ENCODE measurements around the gene NLE1.

Gene NLE1

DNA sequence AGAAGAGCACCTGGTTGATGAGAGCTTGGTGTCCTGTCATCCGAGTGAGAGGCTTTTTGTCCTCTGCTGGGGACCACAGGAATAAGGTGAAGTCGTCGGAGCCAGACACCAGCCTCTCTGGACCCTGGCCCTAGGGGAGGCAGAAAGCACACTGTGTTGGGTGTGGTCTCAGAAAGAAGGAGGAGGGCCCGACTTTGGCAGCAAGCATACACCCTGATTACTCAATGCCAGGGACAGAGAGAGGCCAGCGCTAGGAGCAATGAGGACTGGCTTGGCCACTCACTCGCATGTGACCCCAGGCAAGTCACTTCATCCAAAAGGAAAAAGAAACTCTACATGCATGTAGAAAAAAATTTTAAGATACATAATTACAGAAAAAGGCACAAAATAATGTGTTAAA is 6.8 kb downstream of the NLE1 start:
- H3K4ac ChIP-seq (ENCODE audit: low read length) = no peak overlapping the region
- H4K8ac ChIP-seq (ENCODE audit: low read depth, low read length) = no peak overlapping the region
- H3K79me1 ChIP-seq (ENCODE audit: low read depth, low read length) = no peaks in the 10 kb centered on the region
- no peaks in the 10 kb centered on the region for H3K4me1 ChIP-seq (ENCODE audit: control insufficient read depth in 2 of 2, insufficient read depth in 1 of 2, low read depth in 1 of 2, low read length in 2 of 2)
- H3K4me2 ChIP-seq (ENCODE audit: insufficient read depth, low read length, poor library complexity, severe bottlenecking) = no peak overlapping the region
- H3K4me3 ChIP-seq (ENCODE audit: low read length in 2 of 2) = no peak overlapping the region
- no peaks in the 10 kb centered on the region for H3K9me3 ChIP-seq (replicated peaks in 1 of 2; ENCODE audit: control insufficient read depth in 2 of 2, insufficient read depth in 1 of 2, low read depth in 1 of 2, low read length in 2 of 2)
- no peak overlapping the region for H2AK5ac ChIP-seq (ENCODE audit: low read depth, low read length)
- no peak overlapping the region for H3K23ac ChIP-seq (ENCODE audit: low read depth, low read length, poor library complexity)
- DNase-seq (ENCODE audit: low spot score) = no peak
- H2BK5ac ChIP-seq (ENCODE audit: low read length) = no peak overlapping the region
- no peak overlapping the region for H4K91ac ChIP-seq (ENCODE audit: low read depth, low read length, poor library complexity)
- no CpG with 5 or more reads among the region's 6 CpGs for WGBS, 2 donors (ENCODE audit: extremely low coverage in 2 of 2, insufficient read length in 2 of 2, insufficient replicate concordance in 1 of 2)
- no peak overlapping the region for H3K18ac ChIP-seq (ENCODE audit: low read length)
- no peak overlapping the region for H3K14ac ChIP-seq (ENCODE audit: low read length)
- no peak overlapping the region for H2BK12ac ChIP-seq (ENCODE audit: low read length)
- no peak overlapping the region for H2BK120ac ChIP-seq (ENCODE audit: low read depth, low read length)
- no peak overlapping the region for H2AFZ ChIP-seq (ENCODE audit: low read length)
- no peak overlapping the region for H3K9ac ChIP-seq (ENCODE audit: low read depth, low read length, poor library complexity)
- H3K27me3 ChIP-seq (ENCODE audit: control insufficient read depth in 3 of 3, insufficient read depth in 3 of 3, low read depth in 1 of 3, low read length in 3 of 3) = no peaks in the 10 kb centered on the region
- H3K27ac ChIP-seq (replicated peaks; ENCODE audit: low read length) = no peak overlapping the region
- no peak overlapping the region for H2BK15ac ChIP-seq (ENCODE audit: low read length)
- H3K36me3 ChIP-seq (replicated peaks in 1 of 2; ENCODE audit: control insufficient read depth in 2 of 2, insufficient read depth in 2 of 2, low read length in 2 of 2) = peaks cover 69 to 99% of the 10 kb centered on the region in 2 donors

GRCh38 chr17:35132816-35133550 is 9.1 kb downstream of the NLE1 start:
- Histone ChIP-seq H2BK5ac (ENCODE audit: low read length) (no peak overlapping the region), H3K27me3 (ENCODE audit: control insufficient read depth in 3 of 3, insufficient read depth in 3 of 3, low read depth in 1 of 3, low read length in 3 of 3) (no peaks in the 10 kb centered on the region), H3K4ac (ENCODE audit: low read length) (no peak overlapping the region), H3K9me3 (replicated peaks in 1 of 2; ENCODE audit: control insufficient read depth in 2 of 2, insufficient read depth in 1 of 2, low read depth in 1 of 2, low read length in 2 of 2) (peaks cover 5 to 10% of the 10 kb centered on the region in 2 donors), H3K36me3 (replicated peaks in 1 of 2; ENCODE audit: control insufficient read depth in 2 of 2, insufficient read depth in 2 of 2, low read length in 2 of 2) (peaks cover 62 to 83% of the 10 kb centered on the region in 2 donors), H4K91ac (ENCODE audit: low read depth, low read length, poor library complexity) (no peak overlapping the region), H3K23ac (ENCODE audit: low read depth, low read length, poor library complexity) (no peak overlapping the region), H3K9ac (ENCODE audit: low read depth, low read length, poor library complexity) (no peak overlapping the region), H4K8ac (ENCODE audit: low read depth, low read length) (no peak overlapping the region), H3K18ac (ENCODE audit: low read length) (no peak overlapping the region), H3K4me1 (ENCODE audit: control insufficient read depth in 2 of 2, insufficient read depth in 1 of 2, low read depth in 1 of 2, low read length in 2 of 2) (no peaks in the 10 kb centered on the region), H2AFZ (ENCODE audit: low read length) (no peak overlapping the region), H2BK15ac (ENCODE audit: low read length) (no peak overlapping the region), H3K4me3 (ENCODE audit: low read length in 2 of 2) (peak overlapping the region in 1 of 2 donors; percentile 30), H2AK5ac (ENCODE audit: low read depth, low read length) (no peak overlapping the region), H2BK120ac (ENCODE audit: low read depth, low read length) (no peak overlapping the region), H3K4me2 (ENCODE audit: insufficient read depth, low read length, poor library complexity, severe bottlenecking) (no peak overlapping the region), H2BK12ac (ENCODE audit: low read length) (no peak overlapping the region), H3K14ac (ENCODE audit: low read length) (no peak overlapping the region), H3K79me1 (ENCODE audit: low read depth, low read length) (no peaks in the 10 kb centered on the region), H3K27ac (replicated peaks; ENCODE audit: low read length) (no peak overlapping the region)
- no peak for DNase-seq (ENCODE audit: low spot score)
- no CpG with 5 or more reads among the region's 22 CpGs for WGBS, 2 donors (ENCODE audit: extremely low coverage in 2 of 2, insufficient read length in 2 of 2, insufficient replicate concordance in 1 of 2)

- Histone ChIP-seq H3K4me2 (ENCODE audit: insufficient read depth, low read length, poor library complexity, severe bottlenecking) (no peak overlapping the region), H3K4me3 (ENCODE audit: low read length in 2 of 2) (no peak overlapping the region), H2BK15ac (ENCODE audit: low read length) (no peak overlapping the region), H2BK120ac (ENCODE audit: low read depth, low read length) (no peak overlapping the region), H3K27me3 (ENCODE audit: control insufficient read depth in 3 of 3, insufficient read depth in 3 of 3, low read depth in 1 of 3, low read length in 3 of 3) (no peaks in the 10 kb centered on the region), H4K8ac (ENCODE audit: low read depth, low read length) (no peak overlapping the region), H3K36me3 (replicated peaks in 1 of 2; ENCODE audit: control insufficient read depth in 2 of 2, insufficient read depth in 2 of 2, low read length in 2 of 2) (peaks cover 54 to 74% of the 10 kb centered on the region in 2 donors), H3K9ac (ENCODE audit: low read depth, low read length, poor library complexity) (no peak overlapping the region), H3K18ac (ENCODE audit: low read length) (no peak overlapping the region), H2BK12ac (ENCODE audit: low read length) (no peak overlapping the region), H4K91ac (ENCODE audit: low read depth, low read length, poor library complexity) (no peak overlapping the region), H3K79me1 (ENCODE audit: low read depth, low read length) (no peaks in the 10 kb centered on the region), H3K9me3 (replicated peaks in 1 of 2; ENCODE audit: control insufficient read depth in 2 of 2, insufficient read depth in 1 of 2, low read depth in 1 of 2, low read length in 2 of 2) (peaks cover 5 to 10% of the 10 kb centered on the region in 2 donors), H3K4ac (ENCODE audit: low read length) (no peak overlapping the region), H2BK5ac (ENCODE audit: low read length) (no peak overlapping the region), H3K4me1 (ENCODE audit: control insufficient read depth in 2 of 2, insufficient read depth in 1 of 2, low read depth in 1 of 2, low read length in 2 of 2) (no peaks in the 10 kb centered on the region), H2AK5ac (ENCODE audit: low read depth, low read length) (no peak overlapping the region), H3K14ac (ENCODE audit: low read length) (no peak overlapping the region), H3K27ac (replicated peaks; ENCODE audit: low read length) (no peak overlapping the region), H2AFZ (ENCODE audit: low read length) (no peak overlapping the region), H3K23ac (ENCODE audit: low read depth, low read length, poor library complexity) (no peak overlapping the region)
- no peak for DNase-seq (ENCODE audit: low spot score)
- no CpG with 5 or more reads among the region's 10 CpGs for WGBS, 2 donors (ENCODE audit: extremely low coverage in 2 of 2, insufficient read length in 2 of 2, insufficient replicate concordance in 1 of 2)
Observed at GRCh38 chr17:35132099-35132498, 10.0 kb downstream of the NLE1 start.

GRCh38 chr17:35130392-35130791 is 11.7 kb downstream of the NLE1 start:
- DNase-seq (ENCODE audit: low spot score) = no peak
- WGBS, 2 donors (ENCODE audit: extremely low coverage in 2 of 2, insufficient read length in 2 of 2, insufficient replicate concordance in 1 of 2) = no CpG with 5 or more reads among the region's 3 CpGs
- Histone ChIP-seq H3K4ac (ENCODE audit: low read length) (no peak overlapping the region), H3K14ac (ENCODE audit: low read length) (no peak overlapping the region), H3K27ac (replicated peaks; ENCODE audit: low read length) (no peak overlapping the region), H3K27me3 (ENCODE audit: control insufficient read depth in 3 of 3, insufficient read depth in 3 of 3, low read depth in 1 of 3, low read length in 3 of 3) (no peaks in the 10 kb centered on the region), H3K9ac (ENCODE audit: low read depth, low read length, poor library complexity) (no peak overlapping the region), H3K18ac (ENCODE audit: low read length) (no peak overlapping the region), H3K9me3 (replicated peaks in 1 of 2; ENCODE audit: control insufficient read depth in 2 of 2, insufficient read depth in 1 of 2, low read depth in 1 of 2, low read length in 2 of 2) (peaks cover 5 to 10% of the 10 kb centered on the region in 2 donors), H4K8ac (ENCODE audit: low read depth, low read length) (no peak overlapping the region), H3K4me2 (ENCODE audit: insufficient read depth, low read length, poor library complexity, severe bottlenecking) (no peak overlapping the region), H2BK15ac (ENCODE audit: low read length) (no peak overlapping the region), H3K23ac (ENCODE audit: low read depth, low read length, poor library complexity) (peak overlapping the region; percentile 94), H3K79me1 (ENCODE audit: low read depth, low read length) (no peaks in the 10 kb centered on the region), H3K4me3 (ENCODE audit: low read length in 2 of 2) (no peak overlapping the region), H2BK12ac (ENCODE audit: low read length) (no peak overlapping the region), H3K36me3 (replicated peaks in 1 of 2; ENCODE audit: control insufficient read depth in 2 of 2, insufficient read depth in 2 of 2, low read length in 2 of 2) (peaks cover 41 to 57% of the 10 kb centered on the region in 2 donors), H4K91ac (ENCODE audit: low read depth, low read length, poor library complexity) (no peak overlapping the region), H2AFZ (ENCODE audit: low read length) (no peak overlapping the region), H2BK5ac (ENCODE audit: low read length) (no peak overlapping the region), H2BK120ac (ENCODE audit: low read depth, low read length) (no peak overlapping the region), H3K4me1 (ENCODE audit: control insufficient read depth in 2 of 2, insufficient read depth in 1 of 2, low read depth in 1 of 2, low read length in 2 of 2) (no peaks in the 10 kb centered on the region), H2AK5ac (ENCODE audit: low read depth, low read length) (no peak overlapping the region)

Data from neuronal stem cell (in vitro differentiated cells).